HUES48 (cell line): ENCODE measurements around the gene RFX6.
"Not testable (repeated sequence)": the region's sequence is repeated elsewhere in the genome, so short reads cannot be mapped to it uniquely, and the experiment has no call there.

Experiments
- H3K27ac ChIP-seq: one replicate; pipeline ENCODE4 v1.7.0; 2013; ENCODE audit warnings: low read depth, low read length, inconsistent platforms
- H3K27me3 ChIP-seq: 2 replicates; pipeline ENCODE4 v1.6.1; 2013; ENCODE audit warnings: mild to moderate bottlenecking, low read length; ENCODE audit not compliant: control insufficient read depth, insufficient read depth
- H3K36me3 ChIP-seq: 2 replicates; pipeline ENCODE4 v1.6.1; 2013; ENCODE audit warnings: low read length; ENCODE audit not compliant: control insufficient read depth, insufficient read depth
- H3K4me1 ChIP-seq: 2 replicates; pipeline ENCODE4 v1.6.1; 2013; ENCODE audit warnings: mild to moderate bottlenecking, low read length; ENCODE audit not compliant: control insufficient read depth, insufficient read depth
- H3K4me3 ChIP-seq: 2 replicates; pipeline ENCODE4 v1.5.1; 2013; ENCODE audit warnings: mild to moderate bottlenecking, low read depth, low read length
- H3K9ac ChIP-seq: 2 replicates; pipeline ENCODE4 v1.6.1; 2013; ENCODE audit warnings: mild to moderate bottlenecking, low read depth, low read length, moderate library complexity
- H3K9me3 ChIP-seq: 2 replicates; pipeline ENCODE4 v1.6.1; 2013; ENCODE audit warnings: low read length; ENCODE audit not compliant: control insufficient read depth, insufficient read depth

Gene RFX6, protein sequence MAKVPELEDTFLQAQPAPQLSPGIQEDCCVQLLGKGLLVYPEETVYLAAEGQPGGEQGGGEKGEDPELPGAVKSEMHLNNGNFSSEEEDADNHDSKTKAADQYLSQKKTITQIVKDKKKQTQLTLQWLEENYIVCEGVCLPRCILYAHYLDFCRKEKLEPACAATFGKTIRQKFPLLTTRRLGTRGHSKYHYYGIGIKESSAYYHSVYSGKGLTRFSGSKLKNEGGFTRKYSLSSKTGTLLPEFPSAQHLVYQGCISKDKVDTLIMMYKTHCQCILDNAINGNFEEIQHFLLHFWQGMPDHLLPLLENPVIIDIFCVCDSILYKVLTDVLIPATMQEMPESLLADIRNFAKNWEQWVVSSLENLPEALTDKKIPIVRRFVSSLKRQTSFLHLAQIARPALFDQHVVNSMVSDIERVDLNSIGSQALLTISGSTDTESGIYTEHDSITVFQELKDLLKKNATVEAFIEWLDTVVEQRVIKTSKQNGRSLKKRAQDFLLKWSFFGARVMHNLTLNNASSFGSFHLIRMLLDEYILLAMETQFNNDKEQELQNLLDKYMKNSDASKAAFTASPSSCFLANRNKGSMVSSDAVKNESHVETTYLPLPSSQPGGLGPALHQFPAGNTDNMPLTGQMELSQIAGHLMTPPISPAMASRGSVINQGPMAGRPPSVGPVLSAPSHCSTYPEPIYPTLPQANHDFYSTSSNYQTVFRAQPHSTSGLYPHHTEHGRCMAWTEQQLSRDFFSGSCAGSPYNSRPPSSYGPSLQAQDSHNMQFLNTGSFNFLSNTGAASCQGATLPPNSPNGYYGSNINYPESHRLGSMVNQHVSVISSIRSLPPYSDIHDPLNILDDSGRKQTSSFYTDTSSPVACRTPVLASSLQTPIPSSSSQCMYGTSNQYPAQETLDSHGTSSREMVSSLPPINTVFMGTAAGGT

DNA sequence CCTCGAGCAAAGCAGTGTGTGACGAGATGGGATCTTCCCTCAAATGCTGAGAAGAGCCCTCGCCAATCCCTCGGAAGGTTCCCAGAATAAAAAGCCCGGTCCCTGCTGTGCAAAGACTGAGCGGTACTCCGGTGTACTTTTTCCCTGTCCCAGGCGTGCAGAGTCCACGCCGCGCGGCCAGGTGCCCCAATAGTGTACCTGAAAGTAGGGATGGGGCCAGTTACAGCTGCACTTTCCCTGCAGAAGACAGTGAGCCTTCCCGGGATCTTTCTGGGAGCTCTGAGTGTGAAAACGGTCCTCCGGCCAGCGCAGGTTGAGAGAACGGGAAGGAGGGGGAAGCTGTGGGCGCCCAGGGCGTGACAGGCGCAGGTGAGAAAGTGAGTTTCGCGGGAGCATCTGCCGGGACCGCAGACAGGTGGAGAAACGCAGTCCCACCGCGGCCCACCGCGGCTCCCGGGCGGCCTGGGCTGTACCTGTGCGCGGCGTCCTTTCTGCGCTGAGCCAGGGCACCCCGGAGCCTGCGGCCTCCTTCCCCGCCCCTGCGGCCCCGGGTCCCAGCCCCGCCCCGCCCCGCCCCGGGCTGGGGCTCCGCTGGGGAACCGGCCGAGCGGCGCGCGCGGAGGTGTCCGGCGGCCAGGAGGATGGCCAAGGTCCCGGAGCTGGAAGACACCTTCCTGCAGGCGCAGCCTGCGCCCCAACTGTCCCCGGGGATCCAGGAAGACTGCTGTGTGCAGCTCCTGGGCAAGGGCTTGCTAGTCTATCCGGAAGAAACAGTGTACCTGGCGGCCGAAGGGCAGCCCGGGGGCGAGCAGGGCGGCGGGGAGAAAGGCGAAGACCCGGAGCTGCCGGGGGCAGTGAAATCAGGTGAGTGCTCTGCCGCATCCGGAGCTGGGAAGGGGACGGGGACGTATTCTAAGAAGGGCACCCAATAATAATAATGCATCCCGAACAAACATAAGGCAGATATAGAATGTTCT is at the start of gene RFX6:
Gene RFX6, plus strand, starts transcription at position 608 of the 977 bp plus-strand sequence. Its CDS starts 34 bp downstream, at position 642.
- H3K27ac ChIP-seq: no peak within 1 kb of the TSS
- no peaks in the 10 kb centered on the region for H3K9me3 ChIP-seq
- peak within 1 kb of the TSS; percentile 68 for H3K4me3 ChIP-seq
- H3K27me3 ChIP-seq: peaks cover 62% of the 10 kb centered on the region
- H3K36me3 ChIP-seq: no peaks in the 10 kb centered on the region
- 0 out of 2 replicates have a peak, but pooled peaks cover 2% of the 10 kb centered on the region for H3K4me1 ChIP-seq
- no peak within 1 kb of the TSS for H3K9ac ChIP-seq

DNA sequence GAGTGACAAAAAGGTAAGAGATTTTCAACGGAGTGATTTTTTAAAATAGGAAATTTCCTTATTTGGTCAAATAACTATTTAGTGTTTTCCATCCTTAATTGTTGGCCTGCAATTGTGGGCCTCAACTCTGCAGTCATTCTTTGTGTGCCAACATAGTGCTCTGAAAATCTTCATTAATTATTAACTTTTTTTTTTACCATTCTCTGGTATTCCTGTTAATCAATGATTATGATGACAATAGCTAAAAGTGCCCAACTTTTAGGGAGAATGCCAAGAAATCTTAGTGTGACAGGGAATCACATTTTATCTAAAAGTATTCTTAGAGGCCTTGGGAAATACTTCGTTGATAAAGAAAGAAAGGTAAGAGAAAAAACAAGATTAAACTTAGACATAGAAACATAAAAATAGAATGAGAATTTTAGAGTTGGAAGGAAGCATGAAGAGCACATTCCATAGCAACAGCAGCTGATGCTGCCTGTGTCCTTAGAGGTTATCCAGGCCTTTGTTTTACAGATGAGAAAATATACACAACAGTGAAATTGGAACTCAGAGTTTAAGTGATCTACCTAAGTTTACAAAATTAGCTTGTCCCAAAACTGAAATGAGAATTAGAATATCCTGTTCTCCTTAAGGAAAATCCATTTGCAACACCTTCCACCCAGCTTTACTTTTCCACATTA is 49.3 kb upstream of the RFX6 start:
- H3K27ac ChIP-seq: peak overlapping the region; percentile 5
- H3K36me3 ChIP-seq: no peaks in the 10 kb centered on the region
- 0 out of 2 replicates have a peak overlapping the region, but pooled peaks have one; percentile 8 for H3K9ac ChIP-seq
- peaks cover 23% of the 10 kb centered on the region for H3K4me1 ChIP-seq
- H3K4me3 ChIP-seq: peak overlapping the region; percentile 5; the same call in 1 of the 2 replicates
- H3K27me3 ChIP-seq: no peaks in the 10 kb centered on the region
- peaks cover 4% of the 10 kb centered on the region; the same call in 1 of the 2 replicates for H3K9me3 ChIP-seq

DNA sequence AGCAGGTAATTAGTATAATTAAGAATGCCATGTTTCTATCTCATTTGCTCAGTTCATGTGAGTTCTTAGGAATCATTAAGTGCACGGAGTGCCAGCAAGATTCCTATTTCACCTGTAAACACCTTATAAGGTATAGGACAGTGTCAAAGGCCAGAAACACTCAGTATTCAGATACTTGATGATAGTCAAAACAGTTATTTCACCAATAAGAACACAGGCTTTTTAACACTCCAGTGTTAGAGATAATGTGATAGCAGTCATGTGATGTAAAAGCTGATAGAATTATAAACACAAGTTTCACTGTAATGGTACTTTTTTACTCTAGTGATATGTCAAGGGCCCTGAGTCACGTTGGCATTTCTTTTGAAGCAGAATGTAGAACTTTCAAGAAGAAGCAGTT is 48.1 kb upstream of the RFX6 start, which contains the start of gene GPRC6A:
Gene GPRC6A, minus strand, starts transcription at position 101 of the 400 bp plus-strand sequence. Its CDS starts 70 bp downstream, at position 31.
- Histone ChIP-seq H3K27me3 (no peaks in the 10 kb centered on the region), H3K4me3 (peak within 1 kb of the TSS; percentile 5; the same call in 1 of the 2 replicates), H3K36me3 (no peaks in the 10 kb centered on the region), H3K9ac (peak within 1 kb of the TSS; percentile 8; the same call in 1 of the 2 replicates), H3K27ac (peak within 1 kb of the TSS; percentile 5), H3K9me3 (no peaks in the 10 kb centered on the region), H3K4me1 (peaks cover 23% of the 10 kb centered on the region)

DNA sequence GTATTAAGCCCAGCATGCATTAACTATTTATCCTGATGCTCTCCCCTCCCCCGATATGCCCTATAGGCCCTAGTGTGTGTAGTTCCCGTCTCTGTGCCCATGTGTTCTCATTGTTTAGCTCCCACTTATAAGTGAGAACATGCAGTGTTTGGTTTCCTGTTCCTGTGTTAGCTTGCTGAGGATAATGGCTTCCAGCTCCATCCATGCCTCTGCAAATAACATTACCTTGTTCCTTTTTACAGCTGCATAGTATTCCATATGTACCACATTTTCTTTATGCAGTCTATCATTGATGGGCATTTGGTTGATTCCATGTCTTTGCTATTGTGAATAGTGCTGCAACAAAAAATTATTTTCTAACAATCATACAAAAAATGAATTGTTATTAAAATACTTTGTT is 42.5 kb upstream of the RFX6 start:
- H3K4me1 ChIP-seq, H3K27me3 ChIP-seq, H3K9me3 ChIP-seq, H3K27ac ChIP-seq, H3K4me3 ChIP-seq, H3K9ac ChIP-seq, H3K36me3 ChIP-seq: not testable (repeated sequence)

DNA sequence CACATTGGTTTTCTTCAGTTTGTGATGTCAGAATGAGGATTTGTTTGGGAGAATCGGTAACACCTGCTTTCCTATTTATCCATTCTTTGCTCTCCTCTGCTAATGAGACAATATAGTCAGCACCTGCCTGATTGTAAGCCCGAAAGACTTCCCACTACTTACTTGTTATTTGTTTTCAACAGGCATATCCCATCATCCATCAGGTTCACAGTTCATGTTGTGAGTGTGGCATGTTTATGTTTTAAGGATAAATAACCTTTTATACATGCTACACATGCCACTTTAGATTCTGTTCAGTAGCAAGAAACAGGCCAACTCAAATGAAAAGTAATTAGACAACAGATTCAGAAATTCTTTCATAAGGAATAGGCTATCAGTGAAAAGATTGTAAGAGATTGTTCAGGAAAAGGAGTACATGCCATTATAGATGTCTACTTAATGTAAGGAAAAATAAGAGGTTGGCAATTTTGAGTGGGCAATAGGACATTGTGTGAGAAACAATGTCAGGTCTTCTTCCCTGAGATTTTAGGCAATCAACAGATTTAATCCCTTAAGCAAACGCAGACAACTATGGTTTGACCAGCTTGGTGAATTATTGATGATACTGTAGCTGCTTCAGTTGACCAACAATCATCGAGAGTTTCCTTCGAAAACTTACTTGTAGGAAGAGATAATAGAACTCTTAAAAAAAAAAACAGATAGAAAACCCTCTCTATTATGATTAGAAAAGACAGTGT is 40.3 kb upstream of the RFX6 start:
- no peaks in the 10 kb centered on the region for H3K36me3 ChIP-seq
- H3K4me3 ChIP-seq: no peak overlapping the region
- H3K9ac ChIP-seq: no peak overlapping the region
- H3K4me1 ChIP-seq: no peaks in the 10 kb centered on the region
- H3K27me3 ChIP-seq: no peaks in the 10 kb centered on the region
- no peak overlapping the region for H3K27ac ChIP-seq
- no peaks in the 10 kb centered on the region for H3K9me3 ChIP-seq

DNA sequence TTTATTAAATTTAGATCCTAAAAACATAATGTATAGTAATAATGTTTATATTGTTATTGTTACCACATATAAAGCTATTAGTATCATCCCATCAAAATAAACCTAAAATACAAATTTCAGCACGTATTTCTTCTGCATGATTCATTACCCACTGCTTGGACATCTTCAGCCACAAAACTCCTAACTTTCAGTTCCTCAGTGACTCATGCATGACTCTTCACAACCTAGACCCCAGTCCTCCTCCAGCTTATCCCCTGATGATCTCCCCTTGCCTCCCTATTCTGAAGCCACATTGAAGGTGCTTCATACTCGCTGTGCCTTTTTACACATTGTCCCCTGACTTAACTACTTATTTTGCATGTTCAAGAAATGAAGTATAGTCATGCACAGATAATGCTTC is 37.0 kb upstream of the RFX6 start:
- H3K9me3 ChIP-seq: no peaks in the 10 kb centered on the region

DNA sequence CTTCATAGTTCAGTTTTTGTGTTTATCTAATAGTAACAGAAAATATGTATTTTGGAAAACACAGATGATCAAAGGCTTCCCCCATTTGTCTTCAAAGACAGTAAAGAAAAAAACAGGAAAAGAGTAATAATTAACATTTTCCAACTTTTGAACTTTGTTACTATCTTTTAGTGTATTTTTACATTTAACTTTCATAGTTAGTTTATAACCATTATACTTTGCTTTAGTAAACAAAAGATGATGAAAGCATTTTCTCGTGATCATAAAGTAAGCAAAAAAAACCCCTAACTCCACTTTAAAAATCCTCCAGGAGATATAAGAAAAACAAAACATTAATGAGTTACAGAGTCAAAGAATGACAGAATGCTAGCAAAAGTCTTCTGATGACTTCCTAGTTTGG is 34.6 kb upstream of the RFX6 start:
- Histone ChIP-seq H3K9ac (no peak overlapping the region), H3K4me3 (no peak overlapping the region), H3K27ac (no peak overlapping the region), H3K4me1 (no peaks in the 10 kb centered on the region), H3K9me3 (no peaks in the 10 kb centered on the region), H3K27me3 (no peaks in the 10 kb centered on the region), H3K36me3 (no peaks in the 10 kb centered on the region)

More for the DNA sequence above, 37.0 kb upstream of the RFX6 start:
- no peaks in the 10 kb centered on the region for H3K4me1 ChIP-seq
- H3K9ac ChIP-seq: no peak overlapping the region
- H3K4me3 ChIP-seq: no peak overlapping the region
- H3K27me3 ChIP-seq: no peaks in the 10 kb centered on the region
- H3K27ac ChIP-seq: no peak overlapping the region
- no peaks in the 10 kb centered on the region for H3K36me3 ChIP-seq

DNA sequence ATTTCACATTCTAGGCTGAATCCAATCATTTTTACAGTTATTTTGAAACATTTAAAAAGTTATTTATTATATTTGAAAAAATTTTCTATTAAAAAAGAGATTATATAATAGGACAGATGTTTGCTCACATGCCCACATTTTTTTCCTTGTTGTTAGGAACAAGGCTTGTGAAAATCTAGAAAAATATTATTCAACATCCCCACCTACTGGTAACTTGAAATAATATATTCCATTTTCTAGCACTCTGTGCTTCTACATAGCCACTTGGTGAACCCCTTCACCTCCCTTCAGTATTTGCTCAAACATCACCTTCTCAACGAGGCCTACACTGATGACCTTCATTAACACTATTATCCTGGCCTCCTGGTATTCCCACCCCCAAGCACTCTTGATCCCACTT is 29.8 kb upstream of the RFX6 start:
- no peak overlapping the region for H3K27ac ChIP-seq
- H3K9me3 ChIP-seq: no peaks in the 10 kb centered on the region
- no peaks in the 10 kb centered on the region for H3K27me3 ChIP-seq
- H3K36me3 ChIP-seq: no peaks in the 10 kb centered on the region
- no peak overlapping the region for H3K9ac ChIP-seq
- no peak overlapping the region for H3K4me3 ChIP-seq
- H3K4me1 ChIP-seq: no peaks in the 10 kb centered on the region

DNA sequence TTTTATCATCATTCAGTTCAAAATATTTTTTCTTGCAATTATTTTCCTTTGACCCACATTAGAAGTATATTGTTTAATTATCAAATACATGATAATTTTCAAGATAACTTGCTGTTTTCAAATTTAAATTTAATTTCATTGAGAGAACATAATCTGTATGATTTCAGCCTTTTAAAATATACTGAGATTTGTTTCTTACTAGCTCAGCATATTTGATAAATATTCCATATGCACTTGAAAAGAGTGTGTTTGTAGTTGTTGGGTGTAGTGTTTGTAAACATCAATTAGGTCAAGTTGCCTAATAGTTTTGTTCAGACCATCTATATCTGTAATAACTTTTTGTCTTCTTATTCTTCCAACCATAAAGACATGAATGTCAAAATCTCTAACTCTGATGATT is 19.0 kb upstream of the RFX6 start:
- H3K9ac ChIP-seq: no peak overlapping the region
- H3K36me3 ChIP-seq: no peaks in the 10 kb centered on the region
- H3K4me1 ChIP-seq: no peaks in the 10 kb centered on the region
- peaks cover 21% of the 10 kb centered on the region for H3K9me3 ChIP-seq
- H3K4me3 ChIP-seq: no peak overlapping the region
- H3K27ac ChIP-seq: no peak overlapping the region
- H3K27me3 ChIP-seq: no peaks in the 10 kb centered on the region
